Measurements from ENCODE around the gene LFNG. TPM values are rescaled to one million over a fixed set of nuclear protein-coding genes. Genes with fewer than 3 reads are reported as not detected.

Gene LFNG
- total RNA-seq, 2 donors from 2014 or later: 61.4 to 105 TPM

- intact Hi-C loops (cut with DNase I): no loop called here
- Histone ChIP-seq H3K4me1 (peaks cover 13% of the 10 kb centered on the region), H3K27me3 (no peaks in the 10 kb centered on the region), H3K36me3 (no peaks in the 10 kb centered on the region), H3K9ac (ENCODE audit: low read depth in 2 of 2, low read length in 2 of 2) (no peak overlapping the region), H3K4me3 (no peak overlapping the region), H3K27ac (no peak overlapping the region), H3K9me3 (no peaks in the 10 kb centered on the region)
- TF ChIP-seq CTCF (IDR thresholded peaks at IDR 0.05): no peak
- no peak for DNase-seq
These were observed 42.7 kb upstream of the LFNG start for GRCh38 chr7:2476776-2477446.

DNA sequence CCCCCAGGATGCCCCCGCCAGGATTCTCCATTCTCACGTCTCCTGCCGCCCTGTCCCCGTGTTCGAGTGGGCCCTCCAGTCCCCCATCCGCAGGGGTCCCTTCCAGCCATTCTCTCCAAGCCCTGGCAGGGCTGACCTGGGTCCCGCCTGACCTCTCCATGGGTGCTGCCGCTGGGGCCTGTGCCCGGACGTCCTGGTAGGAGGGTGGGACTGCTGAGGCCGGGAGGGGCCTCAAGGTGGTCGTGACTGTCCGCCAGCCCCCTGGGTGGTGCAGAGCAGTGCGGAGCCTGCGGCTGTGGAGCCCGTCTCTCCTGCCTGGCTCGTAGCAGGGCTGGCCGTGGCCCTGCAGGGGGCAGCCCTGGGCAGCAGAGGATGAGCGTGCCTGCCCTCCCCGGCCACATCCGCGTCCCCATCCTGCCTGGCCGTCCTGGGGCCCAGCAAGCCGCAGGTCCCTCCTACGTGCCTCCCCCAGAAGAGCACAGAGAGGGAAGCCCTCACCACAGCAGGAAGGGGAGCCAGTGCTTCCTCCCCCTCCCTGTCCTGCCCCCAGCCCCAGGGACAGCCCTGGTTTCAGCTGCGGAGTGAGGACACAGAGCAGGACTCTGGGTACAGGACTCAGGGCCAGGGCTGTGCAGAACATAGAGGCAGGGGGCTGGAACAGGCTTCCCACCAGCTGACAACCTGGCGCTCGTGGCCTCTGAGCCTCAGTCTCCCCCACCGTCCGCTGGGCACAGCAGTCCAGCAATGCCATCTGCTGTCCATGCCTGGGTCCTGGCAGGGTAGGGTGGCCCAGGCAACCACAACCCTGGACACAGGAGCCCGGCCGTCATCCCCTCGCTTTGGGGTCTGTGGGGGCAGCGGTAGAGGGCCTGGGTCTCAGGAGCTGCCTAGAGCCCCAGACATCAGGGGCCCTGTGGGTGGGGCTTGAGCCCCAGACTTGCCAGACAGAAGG, 41.9 kb upstream of the LFNG start:
- Histone ChIP-seq H3K4me3 (no peak overlapping the region), H3K9ac (ENCODE audit: low read depth in 2 of 2, low read length in 2 of 2) (peak overlapping the region; percentile 42 to 51), H3K9me3 (no peaks in the 10 kb centered on the region), H3K27ac (no peak overlapping the region), H3K27me3 (no peaks in the 10 kb centered on the region), H3K4me1 (peaks cover 13% of the 10 kb centered on the region), H3K36me3 (no peaks in the 10 kb centered on the region)
- intact Hi-C loops (cut with DNase I): no loop called here
- peak; percentile 68 for DNase-seq
- TF ChIP-seq CTCF (IDR thresholded peaks at IDR 0.05): peak; percentile 76

DNA sequence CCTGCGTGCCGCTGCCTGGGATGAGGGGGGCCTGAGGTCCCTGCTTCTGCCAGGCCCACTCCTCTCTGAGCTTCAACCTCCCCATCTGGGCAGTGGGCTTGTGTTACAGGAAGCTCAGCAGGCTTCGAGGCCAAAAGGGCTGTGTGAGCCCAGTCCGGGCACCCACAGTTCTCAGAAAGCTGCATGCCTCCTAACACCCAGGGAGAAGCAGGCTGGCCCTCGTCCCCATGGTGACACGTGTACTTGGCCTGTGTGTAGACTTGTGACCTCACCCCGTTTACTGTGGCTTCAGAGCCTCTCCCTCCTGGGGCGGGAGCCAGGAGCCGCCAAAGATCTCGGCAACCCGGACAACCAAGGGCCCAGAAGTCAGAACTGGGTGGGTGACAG, 41.2 kb upstream of the LFNG start:
- Histone ChIP-seq H3K4me1 (peaks cover 13% of the 10 kb centered on the region), H3K27me3 (no peaks in the 10 kb centered on the region), H3K4me3 (no peak overlapping the region), H3K27ac (no peak overlapping the region), H3K9me3 (no peaks in the 10 kb centered on the region), H3K36me3 (no peaks in the 10 kb centered on the region), H3K9ac (ENCODE audit: low read depth in 2 of 2, low read length in 2 of 2) (peak overlapping the region; percentile 42 to 51)
- DNase-seq: peak; percentile 81
- no peak for TF ChIP-seq CTCF (IDR thresholded peaks at IDR 0.05)
- intact Hi-C loops (cut with DNase I): no loop called here

- peak overlapping the region; percentile 51 to 56 for H3K9ac ChIP-seq (ENCODE audit: low read depth in 2 of 2, low read length in 2 of 2)
- H3K4me3 ChIP-seq: no peak overlapping the region
- no peak for TF ChIP-seq CTCF (IDR thresholded peaks at IDR 0.05)
- no peak for DNase-seq
- H3K4me1 ChIP-seq: peaks cover 13% of the 10 kb centered on the region
- H3K27me3 ChIP-seq: no peaks in the 10 kb centered on the region
- intact Hi-C loops (cut with DNase I): no loop called here
- no peak overlapping the region for H3K27ac ChIP-seq
- no peaks in the 10 kb centered on the region for H3K36me3 ChIP-seq
- H3K9me3 ChIP-seq: no peaks in the 10 kb centered on the region
These were observed 40.8 kb upstream of the LFNG start for GRCh38 chr7:2478800-2479199.

GRCh38 chr7:2479276-2480069, 40.1 kb upstream of the LFNG start:
- Histone ChIP-seq H3K27me3 (no peaks in the 10 kb centered on the region), H3K9ac (ENCODE audit: low read depth in 2 of 2, low read length in 2 of 2) (peak overlapping the region in 1 of 2 donors; percentile 56), H3K4me3 (no peak overlapping the region), H3K27ac (no peak overlapping the region), H3K4me1 (peaks cover 13% of the 10 kb centered on the region), H3K36me3 (no peaks in the 10 kb centered on the region), H3K9me3 (no peaks in the 10 kb centered on the region)
- no peak for DNase-seq
- no peak for TF ChIP-seq CTCF (IDR thresholded peaks at IDR 0.05)
- intact Hi-C loops (cut with DNase I): no loop called here
